SHP77 (cell line): ENCODE measurements around the gene UCHL5.

Source experiments
- DNase-seq, 2 experiments: peaks; one replicate each; lab custom pipeline; 2025; lab: John Stamatoyannopoulos, UW

The UCHL5 gene

GRCh38 chr1:193059282-193060114 lies at the start of gene UCHL5, which contains the start of gene RO60:
UCHL5 (minus strand) TSS chr1:193059360; CDS start chr1:193059260, 100 bp downstream.
RO60 (plus strand) TSS chr1:193059612; CDS start chr1:193069055, 9,443 bp downstream.
- peak; percentile 95 to 98 for DNase-seq

DNA sequence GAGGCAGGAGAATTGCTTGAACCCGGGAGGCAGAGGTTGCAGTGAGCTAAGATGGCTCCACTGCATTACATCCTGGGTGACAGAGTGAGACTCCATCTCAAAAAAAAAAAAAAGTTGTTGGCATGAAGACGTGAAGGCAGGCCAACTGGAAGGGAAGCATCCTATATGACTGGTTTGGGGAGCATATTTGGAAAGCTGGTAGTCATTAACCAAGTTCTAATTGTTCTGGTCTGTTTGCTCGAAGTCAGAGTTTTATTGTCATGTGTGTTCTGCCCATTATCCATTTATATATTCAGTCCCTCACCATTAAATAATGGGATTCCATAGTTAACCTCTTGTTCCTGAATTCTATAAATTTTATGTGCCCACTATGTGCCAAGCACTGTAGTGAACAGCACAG lies 49.3 kb upstream of the UCHL5 start:
- DNase-seq: no peak

GRCh38 chr1:193105821-193106177 lies 46.6 kb upstream of the UCHL5 start:
- DNase-seq: peak in 1 of 2 experiments; percentile 8

GRCh38 chr1:193104907-193105820 lies 46.0 kb upstream of the UCHL5 start, which contains the start of gene GLRX2:
GLRX2 (minus strand) TSS chr1:193105414; CDS start chr1:193105382, 32 bp downstream.
- peak; percentile 85 to 88 for DNase-seq

GRCh38 chr1:193104502-193104906 lies 45.3 kb upstream of the UCHL5 start:
- peak; percentile 7 to 29 for DNase-seq

- DNase-seq: no peak
Measured at GRCh38 chr1:193103759-193104501, 44.8 kb upstream of the UCHL5 start.

- DNase-seq: no peak
Measured at GRCh38 chr1:193102662-193103061, 43.5 kb upstream of the UCHL5 start.

DNA sequence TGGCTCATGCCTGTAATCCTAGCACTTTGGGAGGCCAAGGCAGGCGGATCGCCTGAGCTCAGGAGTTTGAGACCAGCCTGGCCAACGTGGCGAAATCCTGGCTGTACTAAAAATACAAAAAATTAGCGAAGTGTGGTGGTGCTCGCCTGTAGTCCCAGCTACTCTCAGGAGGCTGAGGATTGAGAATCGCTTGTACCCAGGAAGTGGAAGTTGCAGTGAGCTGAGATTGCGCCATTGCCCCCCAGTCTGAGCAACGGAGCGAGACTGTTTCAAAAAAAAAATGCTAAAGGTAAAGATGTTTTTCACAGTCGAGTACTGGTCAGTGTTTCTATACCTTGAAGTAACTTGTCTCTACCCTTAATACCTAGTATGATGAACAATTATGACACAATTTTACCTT lies 35.0 kb upstream of the UCHL5 start:
- DNase-seq: no peak

DNA sequence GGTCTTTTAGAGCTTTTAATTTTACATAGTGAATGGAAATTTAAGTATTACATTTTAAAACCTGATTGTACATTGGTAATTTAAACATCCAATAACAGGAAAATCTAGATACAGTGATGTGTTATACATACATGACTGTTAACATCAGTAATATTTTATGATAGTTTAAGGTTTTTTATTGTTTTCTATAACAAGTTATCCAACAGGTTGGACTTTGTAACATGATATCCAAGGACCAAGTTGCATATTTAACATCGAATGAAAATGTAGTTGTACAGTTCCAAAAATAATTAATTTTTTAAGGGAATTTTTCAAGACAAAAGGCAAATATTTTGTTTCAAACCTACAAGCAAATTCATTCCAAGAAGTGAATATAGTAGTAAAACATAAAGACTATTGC lies 31.7 kb upstream of the UCHL5 start:
- DNase-seq: no peak

GRCh38 chr1:193087893-193088292 lies 28.7 kb upstream of the UCHL5 start:
- DNase-seq: no peak

GRCh38 chr1:193086342-193086741 lies 27.2 kb upstream of the UCHL5 start:
- no peak for DNase-seq

DNA sequence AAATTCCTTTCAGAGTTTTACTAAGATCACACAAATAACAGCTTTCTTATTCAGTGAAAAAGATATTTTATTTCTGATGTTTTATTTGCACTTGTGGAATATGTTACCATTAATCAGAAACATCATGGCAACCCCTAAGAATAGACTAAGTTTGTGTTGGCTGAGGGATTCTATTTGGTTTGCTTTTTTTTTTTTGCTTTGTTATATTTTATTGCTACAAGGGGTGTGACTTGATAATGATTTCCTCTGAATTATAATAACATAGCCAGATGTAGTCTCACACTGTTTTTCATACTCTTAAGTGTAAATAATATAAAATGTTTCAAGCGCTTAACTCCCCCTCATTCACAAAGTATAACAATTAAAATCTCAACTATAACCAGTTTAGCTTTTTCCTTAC lies 26.1 kb upstream of the UCHL5 start:
- no peak for DNase-seq

- no peak for DNase-seq
Measured at GRCh38 chr1:193083365-193084088, 24.4 kb upstream of the UCHL5 start.

GRCh38 chr1:193079187-193079586 lies 20.0 kb upstream of the UCHL5 start:
- no peak for DNase-seq

DNA sequence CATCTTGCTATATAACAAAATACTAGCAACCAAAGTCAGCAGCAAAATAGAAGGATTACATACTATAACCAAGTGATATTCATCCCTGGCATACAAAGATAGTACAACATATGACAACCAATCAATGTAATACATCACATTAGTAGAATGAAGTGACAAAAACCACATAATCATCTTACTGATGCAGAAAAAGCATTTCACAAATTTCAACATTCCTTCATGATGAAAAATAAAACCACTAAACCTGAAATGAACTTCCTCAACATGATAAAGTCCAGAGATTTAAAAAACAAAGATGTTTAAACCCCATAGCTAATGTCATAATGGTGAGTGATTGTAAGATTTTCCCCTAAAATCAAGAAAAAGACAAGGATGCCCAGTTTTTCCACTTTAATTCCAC lies 18.8 kb upstream of the UCHL5 start:
- no peak for DNase-seq

- no peak for DNase-seq
Measured at GRCh38 chr1:193070942-193071341, 11.8 kb upstream of the UCHL5 start.

DNA sequence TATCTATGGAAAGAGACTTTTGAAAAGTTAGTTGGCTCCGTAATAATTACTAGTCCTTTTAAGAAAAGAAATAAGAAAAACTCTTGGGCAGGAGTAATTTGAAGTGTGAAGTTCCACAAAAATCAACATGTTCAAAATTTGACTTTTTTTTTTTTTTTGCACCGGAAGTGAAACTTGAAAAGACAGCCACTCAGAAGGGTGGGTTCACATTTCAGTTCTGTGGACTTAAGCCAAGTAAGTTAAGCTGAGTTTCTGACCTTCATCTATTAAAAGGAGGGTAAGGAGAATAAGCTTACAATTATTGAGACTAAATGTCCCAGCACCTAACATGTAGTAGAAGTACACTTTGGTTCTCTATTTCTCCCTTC lies 11.2 kb upstream of the UCHL5 start:
- no peak for DNase-seq

GRCh38 chr1:193069748-193070385 lies 10.7 kb upstream of the UCHL5 start:
- DNase-seq: no peak

DNA sequence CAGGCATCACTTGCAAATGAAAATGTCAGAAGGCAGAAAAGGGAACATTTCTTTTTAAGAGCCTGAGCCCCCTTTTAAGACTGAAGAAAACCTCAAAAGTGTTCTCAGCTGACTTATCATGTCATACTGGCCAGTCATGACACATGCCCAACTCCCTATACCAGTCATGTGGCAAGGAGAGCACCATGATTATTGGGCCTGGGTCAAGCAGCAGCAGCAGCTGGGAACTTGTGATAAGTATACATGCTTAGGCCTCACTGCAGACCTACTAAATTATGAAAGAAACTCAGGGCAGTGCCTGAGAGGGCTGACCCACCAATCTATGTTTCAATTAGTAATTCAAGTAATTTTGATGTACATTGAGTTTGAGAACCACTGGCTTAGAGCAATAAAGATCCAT lies 8.9 kb upstream of the UCHL5 start:
- no peak for DNase-seq

DNA sequence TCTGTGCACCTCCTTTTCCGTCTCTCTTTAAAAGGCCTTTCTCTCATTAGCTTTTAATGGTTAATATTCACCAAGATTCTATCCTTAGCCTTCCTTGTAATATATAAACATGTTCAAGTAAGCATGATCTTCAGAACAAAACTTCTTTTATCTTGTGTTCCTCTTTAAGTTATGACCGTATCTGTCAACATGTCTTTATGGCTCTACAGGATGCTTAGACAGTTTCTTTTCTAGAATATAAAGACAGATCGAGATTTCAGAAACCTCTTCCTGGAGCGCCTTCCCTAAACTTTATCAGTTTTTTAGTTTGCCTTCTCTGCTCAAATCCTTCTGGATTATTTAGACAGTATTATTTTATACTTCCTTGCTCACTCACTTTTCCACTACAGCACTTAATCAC lies 7.4 kb upstream of the UCHL5 start:
- no peak for DNase-seq

- DNase-seq: no peak
Measured at GRCh38 chr1:193065954-193066353, 6.8 kb upstream of the UCHL5 start.
